Skin epidermis (tissue), 12 donors: ENCODE data around the gene MTMR4.
"Not testable (repeated sequence)": the region's sequence is repeated elsewhere in the genome, so short reads cannot be mapped to it uniquely, and the experiment has no call there.

Experiments used
- H3K27ac ChIP-seq, 21 experiments: fragments of 200-600 bp; sonication (generic) in 11 of 21; one replicate each; pipeline ENCODE4 v1.5.0; 2020; ENCODE audit warnings: mild to moderate bottlenecking in 3 of 21, inconsistent platforms in 2 of 21, moderate library complexity in 2 of 21
- H3K4me3 ChIP-seq, 7 experiments: fragments of 200-600 bp; sonication (generic) in 2 of 7; one replicate each; pipeline ENCODE4 v1.5.0; 2020; ENCODE audit warnings: inconsistent platforms in 2 of 7, mild to moderate bottlenecking in 2 of 7, moderate library complexity in 1 of 7

MTMR4 gene

DNA sequence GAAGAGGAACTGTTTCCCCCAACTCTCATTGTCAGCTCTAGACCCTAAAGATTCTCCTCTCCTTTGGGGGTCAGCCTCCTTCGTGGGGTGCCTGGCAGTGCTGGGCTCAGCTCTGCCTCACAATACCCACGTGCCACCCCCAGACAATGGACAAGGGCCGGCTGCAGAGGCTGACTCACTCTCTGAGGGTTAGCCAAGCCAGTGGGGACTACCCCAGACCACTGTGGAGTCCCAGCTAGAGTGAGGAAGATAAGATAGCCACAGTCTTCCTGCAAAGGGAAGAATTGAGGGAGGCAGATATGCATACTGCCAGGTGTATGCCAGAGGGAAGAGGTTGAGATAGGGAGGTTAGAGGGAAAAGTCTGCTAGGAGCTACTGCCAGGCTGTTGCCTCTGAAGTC lies 13.5 kb upstream of the MTMR4 start:
- peak overlapping the region in 9 of 21 experiments; percentile 5 to 80 (median 28) for H3K27ac ChIP-seq

DNA sequence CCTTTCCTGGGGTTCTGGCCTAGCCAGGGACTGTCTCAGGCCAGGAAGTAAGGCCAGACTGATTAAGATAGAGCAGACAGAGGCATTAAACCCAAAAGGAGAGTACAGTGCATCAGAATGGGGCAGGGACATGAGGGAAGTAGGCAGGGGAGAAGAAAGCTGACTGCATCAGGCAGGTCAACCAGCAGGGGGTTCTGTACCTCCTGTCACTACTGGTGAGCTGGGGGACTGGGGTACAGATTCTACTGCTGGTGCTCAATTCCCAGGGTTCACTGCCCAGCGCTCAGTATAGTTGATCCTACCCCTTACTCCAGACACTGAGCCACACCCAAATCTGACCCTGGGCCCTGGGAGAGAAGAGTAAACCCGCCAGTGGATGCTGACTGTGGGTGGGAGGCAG lies 12.9 kb upstream of the MTMR4 start:
- Histone ChIP-seq H3K4me3 (no peak overlapping the region), H3K27ac (peak overlapping the region in 15 of 21 experiments; percentile 5 to 80 (median 29))

More for the DNA sequence above, 13.5 kb upstream of the MTMR4 start:
- no peak overlapping the region for H3K4me3 ChIP-seq

DNA sequence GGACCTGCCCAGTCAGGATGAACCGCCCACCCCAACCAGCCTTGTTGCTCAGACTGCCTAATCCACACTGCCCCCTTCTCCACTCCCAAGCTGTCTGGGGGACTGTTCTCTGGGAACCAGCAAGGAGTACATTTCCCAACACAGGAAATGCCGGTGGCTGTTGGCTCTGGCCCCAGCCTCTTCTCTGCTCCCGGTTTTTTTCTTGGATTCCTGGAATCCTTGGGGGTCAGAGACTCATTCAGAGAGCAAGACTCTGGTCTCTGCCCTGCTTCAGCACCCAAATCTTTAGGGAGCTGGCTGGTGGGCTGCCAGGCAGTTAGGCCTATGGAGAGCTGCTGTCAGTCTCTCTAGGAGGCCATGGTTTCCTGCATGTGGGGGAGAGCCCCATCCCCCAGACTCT lies 10.8 kb upstream of the MTMR4 start:
- H3K27ac ChIP-seq: peak overlapping the region in 18 of 21 experiments; percentile 26 to 86 (median 58)
- H3K4me3 ChIP-seq: no peak overlapping the region

DNA sequence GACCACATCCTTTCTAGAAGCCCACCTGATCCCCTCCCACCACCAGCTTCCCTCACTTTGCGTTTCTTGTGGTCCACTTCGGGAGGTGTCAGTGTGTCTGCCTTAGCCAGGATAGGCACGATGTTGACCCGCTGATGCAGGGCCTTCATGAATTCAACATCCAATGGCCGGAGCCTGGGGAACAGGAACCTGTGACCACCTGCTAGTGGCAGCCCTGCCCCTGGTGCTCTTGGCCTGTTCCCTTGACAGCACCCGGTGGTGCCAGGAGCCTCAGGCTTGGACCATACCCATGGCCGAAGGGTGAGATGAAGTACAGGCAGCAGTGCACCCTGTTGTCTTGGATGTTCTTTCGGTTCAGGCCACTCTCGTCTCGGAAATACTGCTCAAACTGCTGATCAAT lies 7.2 kb upstream of the MTMR4 start:
- Histone ChIP-seq H3K27ac (no peak overlapping the region), H3K4me3 (no peak overlapping the region)

DNA sequence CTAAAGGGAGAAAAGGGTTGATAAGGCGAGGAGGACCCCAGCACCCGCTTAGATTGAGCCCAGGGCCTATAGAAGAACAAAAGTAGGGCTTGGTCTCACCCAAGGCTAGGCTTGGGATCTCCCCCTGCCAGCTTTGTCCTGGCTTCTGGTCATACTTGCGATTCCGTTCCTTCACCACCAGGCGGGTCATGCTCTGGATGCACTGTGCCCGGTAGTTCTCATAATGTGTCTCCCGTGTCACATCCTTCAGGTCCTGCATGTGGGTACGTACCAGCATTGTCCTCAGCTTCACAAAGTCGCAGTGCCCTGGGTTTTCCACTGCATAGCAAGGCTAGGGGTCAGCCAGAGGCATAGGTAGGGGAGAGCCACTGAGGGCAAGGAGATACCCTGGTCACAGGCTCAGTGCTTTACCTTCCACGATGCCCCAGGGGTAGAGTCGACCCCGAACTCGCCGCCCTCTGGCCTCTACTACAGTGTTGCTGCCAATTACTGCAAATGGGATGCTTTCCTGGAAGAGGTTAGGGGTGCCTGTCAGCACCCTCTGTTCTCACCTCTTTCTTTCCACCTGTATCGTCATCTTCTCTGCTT lies 6.5 kb upstream of the MTMR4 start:
- Histone ChIP-seq H3K27ac (no peak overlapping the region), H3K4me3 (no peak overlapping the region)

DNA sequence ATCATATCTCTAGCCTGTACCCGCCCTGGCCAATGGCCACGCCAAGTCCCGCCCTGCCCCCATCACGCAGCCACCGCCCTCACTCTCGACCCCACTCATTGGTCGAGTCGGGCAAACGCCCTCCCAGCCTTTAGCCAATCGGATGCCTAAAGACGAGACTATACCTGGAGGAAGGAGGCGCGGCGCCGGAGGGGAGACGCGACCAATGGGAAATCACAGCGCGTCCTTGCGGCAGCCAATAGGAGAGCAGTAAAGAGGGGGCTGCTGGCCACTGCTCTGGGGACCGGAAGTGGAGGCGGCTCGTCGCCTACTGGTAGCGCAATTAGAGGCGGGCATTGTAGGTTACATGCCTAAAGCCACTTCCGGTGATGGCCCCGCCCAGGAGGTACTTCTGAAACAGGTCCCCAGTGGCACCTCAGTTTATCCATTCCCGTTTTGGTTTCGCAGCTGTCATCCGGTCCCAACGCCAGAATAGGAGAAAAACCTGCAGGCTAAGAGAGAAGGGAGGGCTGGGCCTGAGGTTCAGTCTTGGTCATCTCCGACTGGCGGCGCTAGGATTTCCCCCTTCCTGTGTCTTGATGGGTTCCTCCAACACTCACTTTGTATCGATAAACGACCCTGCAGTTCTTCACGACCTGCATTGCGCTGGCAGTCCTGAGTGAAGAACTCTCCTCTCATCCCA lies 3.6 kb upstream of the MTMR4 start:
- peak overlapping the region; percentile 55 to 64 (median 63) for H3K4me3 ChIP-seq
- H3K27ac ChIP-seq: peak overlapping the region in 20 of 21 experiments; percentile 84 to 96 (median 90)

DNA sequence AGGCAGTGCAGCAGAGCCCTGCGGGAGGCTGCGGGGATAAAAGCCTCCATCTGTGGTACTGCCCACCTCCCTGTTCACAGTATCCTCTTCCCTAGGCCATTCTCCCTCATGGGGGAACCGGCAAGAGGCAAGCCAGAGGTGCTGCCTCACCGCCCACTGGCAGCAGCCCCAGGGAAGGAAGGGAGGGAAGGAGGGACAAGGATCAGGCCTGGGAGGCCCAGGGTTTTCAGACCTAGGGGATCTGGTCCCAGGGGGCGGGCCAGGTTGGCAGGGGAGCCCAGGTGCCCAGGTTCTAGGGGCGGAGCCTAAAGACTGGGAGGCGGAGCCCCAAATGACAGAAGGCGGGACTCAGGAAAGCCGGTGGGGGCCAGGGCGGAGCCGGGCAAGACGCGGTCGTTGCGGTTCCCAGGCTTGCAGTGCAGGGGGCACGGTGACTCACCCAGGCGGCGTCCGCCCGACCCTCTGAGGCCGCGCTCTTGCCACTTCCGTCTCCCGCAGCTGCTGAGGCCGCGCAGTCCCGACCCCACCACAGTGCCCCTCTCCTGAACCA lies 3.0 kb upstream of the MTMR4 start:
- Histone ChIP-seq H3K27ac (peak overlapping the region in 20 of 21 experiments; percentile 65 to 92 (median 86)), H3K4me3 (peak overlapping the region; percentile 55 to 64 (median 63))

DNA sequence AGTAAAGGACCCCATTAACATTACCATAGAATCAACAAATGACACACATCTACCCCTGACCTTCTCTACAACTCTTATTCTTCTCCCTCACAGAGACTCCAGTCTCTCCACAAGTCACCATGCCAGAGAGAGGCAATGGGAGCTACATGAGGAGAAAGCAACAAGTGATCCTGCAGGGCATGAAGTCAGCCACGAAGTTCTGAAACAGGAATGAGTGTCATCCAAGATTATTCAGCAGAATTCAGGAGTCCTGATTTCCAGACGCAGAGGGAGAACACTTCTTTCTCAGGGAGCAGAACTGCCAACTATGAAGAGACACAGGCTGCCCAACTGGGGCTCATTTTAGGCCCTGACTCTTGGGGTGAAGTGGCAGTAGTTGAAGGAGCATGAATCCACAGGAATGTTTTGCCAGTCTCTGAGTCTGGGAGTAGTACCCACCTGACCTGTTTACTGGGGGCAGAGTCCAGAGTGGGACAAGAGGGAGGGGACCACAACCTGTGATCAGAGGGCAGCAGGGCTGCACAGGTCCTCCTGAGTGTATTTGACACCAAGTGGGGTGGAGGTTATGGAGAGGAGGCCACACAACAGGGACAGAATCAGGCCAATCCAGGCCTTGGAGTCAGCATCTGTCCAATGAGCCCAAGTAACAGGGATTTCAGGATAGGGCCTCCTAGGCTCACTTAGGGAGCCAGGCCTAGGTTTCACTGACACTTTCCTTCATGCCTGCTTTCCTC lies 2.4 kb upstream of the MTMR4 start:
- peak overlapping the region in 20 of 21 experiments; percentile 65 to 92 (median 86) for H3K27ac ChIP-seq
- H3K4me3 ChIP-seq: peak overlapping the region; percentile 55 to 64 (median 63)

DNA sequence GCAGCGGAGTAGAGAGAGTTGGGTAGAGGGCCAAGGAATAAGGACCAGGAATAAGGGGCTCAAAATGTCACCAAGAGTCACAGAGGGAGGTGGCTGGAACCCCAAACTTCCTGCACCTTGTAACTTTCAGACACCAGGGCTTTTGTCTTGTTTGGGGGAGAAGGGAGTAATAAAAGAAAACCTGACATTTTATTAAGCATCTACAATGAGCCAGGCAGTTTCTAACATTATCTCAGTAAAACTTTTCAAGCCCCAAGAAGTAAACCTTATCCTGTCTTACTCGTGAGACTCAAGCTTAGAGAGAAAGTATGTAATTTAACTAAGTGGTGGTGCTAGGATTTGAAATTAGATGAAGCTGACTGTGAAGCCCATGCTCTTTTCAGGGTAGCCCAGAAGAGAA lies 848 bp upstream of the MTMR4 start:
- peak overlapping the region in 1 of 7 experiments; percentile 84 for H3K4me3 ChIP-seq
- peak overlapping the region in 12 of 21 experiments; percentile 1 to 85 (median 76) for H3K27ac ChIP-seq

DNA sequence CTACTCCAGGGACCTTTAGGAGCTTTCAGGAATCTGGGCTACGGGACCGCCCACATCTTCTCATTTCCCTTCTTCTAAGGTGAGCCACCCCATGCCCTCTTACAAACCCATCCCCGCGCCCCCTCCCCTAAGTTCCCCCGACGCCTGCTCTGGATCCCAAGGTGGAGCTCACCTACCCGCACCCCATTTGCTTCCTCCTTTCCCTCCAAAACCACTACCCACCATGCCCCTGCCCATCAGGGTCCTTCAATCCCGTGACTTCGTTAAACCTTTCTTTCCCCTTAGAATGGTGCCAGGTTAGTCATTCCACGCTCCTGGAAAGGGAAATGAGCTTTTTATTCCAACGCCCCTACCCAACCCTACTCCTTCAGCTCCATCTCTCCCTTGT lies 326 bp upstream of the MTMR4 start:
- peak overlapping the region; percentile 54 to 86 (median 78) for H3K4me3 ChIP-seq
- H3K27ac ChIP-seq: peak overlapping the region in 15 of 21 experiments; percentile 1 to 85 (median 75)

DNA sequence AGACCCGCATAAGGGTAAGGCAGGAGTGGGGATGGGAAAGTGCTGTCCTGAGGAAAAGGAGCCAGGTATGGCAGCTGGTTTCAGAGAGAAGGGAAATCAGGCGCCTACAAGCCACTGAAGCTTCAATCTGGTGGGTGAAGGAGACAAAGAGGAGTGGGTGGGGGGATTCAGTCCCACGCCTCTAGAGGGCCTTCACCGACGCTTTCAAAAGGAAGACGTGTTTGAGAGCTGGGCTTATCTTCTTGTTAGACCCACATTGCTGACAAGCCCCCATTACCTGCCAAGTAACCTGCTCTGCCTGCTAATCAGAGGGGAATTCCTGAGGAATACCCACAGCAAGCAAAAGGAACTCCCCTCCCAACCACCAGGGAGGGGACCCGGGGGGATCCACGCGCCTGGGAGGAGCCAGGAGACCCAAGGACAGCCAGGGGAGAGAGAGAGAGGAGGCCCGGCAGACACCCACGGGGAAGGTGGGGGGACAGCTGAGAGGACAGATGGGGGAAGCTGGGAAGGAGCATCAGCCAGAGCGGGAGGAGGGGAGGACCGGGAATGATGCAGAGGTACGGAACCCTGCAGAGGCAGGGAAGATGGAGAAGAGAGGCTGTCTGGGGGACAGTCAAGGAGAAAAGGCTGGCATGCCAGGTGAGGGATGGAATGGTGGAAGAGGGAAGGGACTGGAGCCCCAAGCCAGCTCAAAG lies 1.0 kb downstream of the MTMR4 start:
- Histone ChIP-seq H3K4me3 (peak overlapping the region; percentile 54 to 86 (median 78)), H3K27ac (peak overlapping the region in 12 of 21 experiments; percentile 10 to 85 (median 71))

DNA sequence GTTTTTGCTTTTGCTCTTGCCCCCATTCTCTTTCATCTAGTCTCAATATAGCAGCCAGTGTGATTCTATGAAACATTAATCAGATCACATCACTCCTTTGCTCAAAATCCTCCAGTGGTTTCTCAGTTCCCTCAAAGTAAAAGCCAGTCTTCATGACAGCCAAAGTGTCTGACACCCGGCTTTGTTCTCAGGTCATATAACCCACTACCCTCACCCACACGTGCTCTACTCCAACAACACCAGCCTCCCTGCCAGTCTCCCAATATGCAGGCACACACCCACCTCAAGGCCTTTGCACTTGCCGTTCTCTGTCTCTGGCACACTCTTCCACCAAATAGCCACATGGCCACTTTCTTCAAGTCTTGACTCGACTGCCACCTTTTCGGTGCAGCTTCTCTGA lies 4.4 kb downstream of the MTMR4 start:
- no peak overlapping the region for H3K4me3 ChIP-seq
- no peak overlapping the region for H3K27ac ChIP-seq

DNA sequence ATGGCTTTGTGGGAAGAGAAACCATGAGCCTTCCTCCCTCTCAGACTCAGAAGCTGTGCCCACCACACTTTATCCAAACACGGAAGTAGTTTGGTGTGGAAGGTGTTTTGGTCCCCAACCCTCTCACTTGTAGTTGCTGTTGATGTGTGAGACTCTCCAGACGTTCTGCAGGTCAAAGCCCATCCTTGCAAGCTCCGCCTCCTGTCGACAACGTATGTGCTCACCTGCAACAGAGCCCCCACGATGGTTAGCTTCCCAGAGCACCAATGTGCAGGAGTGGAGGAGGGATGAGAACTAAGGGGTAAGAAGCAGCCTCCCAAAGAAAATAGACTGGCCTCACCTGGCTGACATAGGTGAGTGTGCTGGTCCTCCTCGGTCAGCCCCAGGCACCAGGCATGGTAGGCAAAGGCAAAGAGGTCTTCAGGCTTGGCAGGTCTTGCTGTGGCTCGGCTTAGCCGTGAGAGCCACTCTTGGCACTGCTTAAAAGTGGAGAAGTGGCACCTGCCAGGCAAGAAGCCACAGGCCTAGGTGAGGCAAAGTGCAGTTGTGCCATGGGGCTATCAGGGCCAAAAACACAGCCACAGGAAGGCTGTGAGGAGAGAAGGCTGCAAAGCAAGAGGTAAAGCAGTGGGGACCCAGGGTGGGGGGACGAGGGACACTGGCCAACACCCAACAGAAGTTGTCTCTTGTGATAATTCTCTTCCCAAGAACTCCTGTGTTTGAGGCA lies 5.9 kb downstream of the MTMR4 start:
- no peak overlapping the region for H3K4me3 ChIP-seq
- no peak overlapping the region for H3K27ac ChIP-seq

DNA sequence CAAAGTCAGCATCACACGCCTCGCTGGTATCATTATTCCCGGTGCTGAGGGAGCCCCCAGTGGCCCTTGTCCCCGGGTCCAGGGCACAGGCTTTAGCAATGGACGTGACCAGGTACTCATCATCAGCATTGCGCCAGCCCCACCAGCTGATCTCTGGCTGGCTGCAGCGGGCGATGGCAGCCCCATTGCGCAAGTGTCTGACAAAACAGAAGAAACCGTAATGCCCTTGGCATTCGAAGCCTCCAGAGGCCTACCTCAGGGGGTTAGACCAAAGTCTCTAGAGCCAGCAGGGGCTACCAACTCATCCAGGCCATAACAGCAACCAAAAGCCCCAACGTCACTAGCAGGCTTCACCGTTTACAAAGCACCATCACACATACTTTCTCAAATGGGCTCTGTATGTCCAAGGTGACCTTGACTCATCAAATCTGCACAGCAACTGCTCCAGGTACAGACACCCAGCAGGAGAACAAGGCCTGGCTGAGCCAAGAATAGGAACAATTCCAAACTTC lies 7.3 kb downstream of the MTMR4 start:
- H3K4me3 ChIP-seq: no peak overlapping the region
- peak overlapping the region in 1 of 21 experiments; percentile 7 for H3K27ac ChIP-seq

DNA sequence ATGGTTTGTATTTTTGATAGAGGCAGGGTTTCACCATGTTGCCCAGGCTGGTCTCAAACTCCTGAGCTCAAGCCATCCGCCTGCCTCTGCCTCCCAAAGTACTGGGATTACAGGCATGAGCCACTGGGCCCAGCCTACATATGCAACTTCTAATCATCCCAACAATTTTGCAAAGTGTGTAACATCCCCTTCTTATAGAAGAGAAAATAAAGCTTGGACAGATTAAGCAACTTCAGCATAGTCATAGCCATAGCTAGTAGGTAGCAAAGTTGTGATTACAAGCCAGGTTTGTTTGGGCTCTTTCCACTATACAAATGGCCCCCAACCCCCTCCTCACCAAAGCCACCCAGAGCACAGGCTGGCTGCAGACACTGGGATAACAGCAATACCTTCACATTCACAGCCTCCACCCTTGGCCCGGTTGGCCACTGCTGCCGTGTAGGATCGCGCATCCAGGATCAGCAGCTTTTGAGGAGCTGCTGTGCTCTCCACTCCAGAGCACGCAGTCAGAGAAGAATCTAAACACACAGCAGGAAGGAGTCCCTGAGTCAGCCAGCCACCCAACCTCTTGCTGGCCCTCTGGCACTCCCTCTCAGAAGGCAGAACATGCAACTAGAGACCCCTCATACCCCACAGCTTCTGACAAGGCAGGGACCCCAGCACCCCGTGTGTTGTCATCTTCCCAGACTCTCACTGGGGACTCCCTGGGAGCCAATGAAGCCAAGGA lies 7.9 kb downstream of the MTMR4 start:
- Histone ChIP-seq H3K27ac (peak overlapping the region in 1 of 21 experiments; percentile 7), H3K4me3 (no peak overlapping the region)

DNA sequence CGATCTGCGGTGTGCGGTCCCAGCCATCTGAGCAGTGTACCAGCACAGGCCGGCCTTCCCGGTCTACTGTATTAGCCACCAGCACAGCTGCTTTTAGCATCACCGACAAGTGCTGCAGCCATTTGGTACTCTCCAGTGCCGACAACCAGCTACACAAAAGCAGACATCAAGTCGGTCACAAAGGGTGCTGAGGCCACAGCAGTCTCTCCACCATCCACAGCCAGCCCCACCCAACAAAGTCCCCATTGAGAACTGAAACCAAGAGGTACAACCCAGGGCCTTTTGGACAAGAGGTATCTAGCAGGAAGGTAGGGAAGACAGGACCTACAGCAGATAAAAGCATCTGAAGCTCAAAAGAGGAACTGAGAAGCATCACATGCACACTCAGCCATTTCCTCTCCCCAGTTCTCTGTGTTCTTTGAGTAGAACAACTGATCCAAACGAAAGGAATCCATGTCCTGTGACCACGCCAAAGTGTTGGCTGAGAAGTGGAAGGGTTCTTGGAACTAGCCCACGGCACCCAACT lies 9.5 kb downstream of the MTMR4 start:
- Histone ChIP-seq H3K4me3 (no peak overlapping the region), H3K27ac (peak overlapping the region in 2 of 21 experiments; percentile 54 to 59)

DNA sequence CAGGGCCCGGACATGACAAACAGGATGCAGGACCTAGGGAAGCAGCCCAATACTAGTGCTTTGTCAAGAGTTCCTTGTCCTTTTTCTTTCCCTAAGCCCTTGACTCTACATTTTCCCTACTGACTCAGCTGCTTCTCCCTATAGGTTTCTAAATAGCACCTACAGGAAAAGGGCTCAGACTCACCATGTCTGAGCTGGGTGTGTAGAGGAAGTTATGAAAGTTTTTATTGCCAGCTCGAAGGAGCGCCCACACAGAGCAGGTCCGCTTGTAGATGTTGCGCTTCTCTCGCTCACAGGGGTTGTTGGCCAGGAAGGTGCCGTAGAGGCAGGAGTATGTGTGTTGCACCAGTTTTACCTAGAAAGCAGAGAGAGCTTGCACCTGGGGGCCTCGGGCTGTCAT lies 10.6 kb downstream of the MTMR4 start:
- no peak overlapping the region for H3K4me3 ChIP-seq
- H3K27ac ChIP-seq: no peak overlapping the region

DNA sequence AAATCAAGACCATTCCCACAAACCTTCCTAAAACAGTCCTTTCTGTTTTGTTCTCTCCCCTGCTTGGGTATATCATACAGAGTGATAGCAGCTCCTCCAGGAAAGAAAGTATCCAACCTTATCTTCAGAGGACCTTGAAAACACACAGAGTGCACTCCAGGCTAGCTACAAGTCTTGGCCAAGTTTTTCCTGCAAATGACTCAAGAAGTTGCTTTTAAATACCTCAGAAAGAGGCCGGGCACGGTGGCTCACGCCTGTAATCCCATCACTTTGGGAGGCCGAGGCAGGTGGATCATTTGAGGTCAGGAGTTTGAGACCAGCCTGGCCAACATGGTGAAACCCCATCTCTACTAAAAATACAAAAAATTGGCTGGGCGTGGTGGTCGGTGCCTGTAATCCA lies 11.3 kb downstream of the MTMR4 start:
- not testable (repeated sequence) for H3K27ac ChIP-seq, H3K4me3 ChIP-seq
